Endothelial cell of umbilical vein (primary cell): Measurements from ENCODE around the gene MRTFA. TPM values are rescaled to one million over a fixed set of nuclear protein-coding genes. Genes with fewer than 3 reads are reported as not detected.

ENCODE experiments used
- BruUV-seq: library from RNA; stranded (reverse); fragments of 400-500 nt; replicated peaks from 2 replicates; lab custom pipeline; 2021; lab: Mats Ljungman, UMichigan
- CTCF ChIA-PET: fragments of 300-600, 350-600 bp; sonication (Branson Sonifier 250); formaldehyde crosslinking; loops from one replicate; lab custom pipeline; 2021; ENCODE audit warnings: antibody characterized with exemption, inconsistent platforms; lab: Charles Lee
- POLR2A ChIA-PET: fragments of 300-600, 350-600 bp; sonication (Branson Sonifier 250); formaldehyde crosslinking; loops from one replicate; lab custom pipeline; 2021; ENCODE audit warnings: antibody characterized with exemption, inconsistent platforms; lab: Charles Lee
- DNase-seq: peaks from one replicate; pipeline ENCODE4 v3.0.0-alpha.2; 2011; ENCODE audit warnings: low read depth, low spot score
- FAIRE-seq: peaks from 2 replicates; lab custom pipeline; 2011; peaks lifted over from hg19 to GRCh38; lab: Jason Lieb, UNC
- H2AFZ ChIP-seq: 2 replicates; pipeline ENCODE4 v1.6.0; 2012; ENCODE audit warnings: low read depth, low read length, control low read depth, inconsistent platforms
- H3K27ac ChIP-seq: 2 replicates; pipeline ENCODE4 v1.5.1; 2011; ENCODE audit warnings: low read depth, mild to moderate bottlenecking, control low read depth, low read length, moderate library complexity; ENCODE audit not compliant: insufficient read depth
- H3K27me3 ChIP-seq, 2 experiments: 2 replicates each; pipeline versions ENCODE4 v1.6.0 to v1.6.1; 2011; ENCODE audit warnings: low read length in 2 of 2, mixed read lengths in 1 of 2; ENCODE audit not compliant: control insufficient read depth in 2 of 2, insufficient read depth in 2 of 2
- H3K36me3 ChIP-seq, 2 experiments: 2 replicates in 1 of 2; 3 replicates in 1 of 2; pipeline ENCODE4 v1.5.1; 2011; ENCODE audit warnings: low read length in 2 of 2, mild to moderate bottlenecking in 1 of 2, moderate library complexity in 1 of 2; ENCODE audit not compliant: control insufficient read depth in 2 of 2, insufficient read depth in 2 of 2; ENCODE audit errors: extremely low read depth in 1 of 2
- H3K4me1 ChIP-seq: 3 replicates; pipeline ENCODE4 v1.5.1; 2011; ENCODE audit warnings: mild to moderate bottlenecking, low read length; ENCODE audit not compliant: control insufficient read depth, insufficient read depth; ENCODE audit errors: extremely low read depth
- H3K4me2 ChIP-seq: 2 replicates; pipeline ENCODE4 v1.6.1; 2011; ENCODE audit warnings: low read length, control low read depth, mixed read lengths; ENCODE audit not compliant: insufficient read depth
- H3K4me3 ChIP-seq, 3 experiments: fragments of 200-600 bp in 1 of 3; sonication (generic), shearing (Covaris generic) in 1 of 3; replicated peaks in 1 of 3; 2 replicates each; pipeline ENCODE4 v1.5.1; 2011 to 2016; ENCODE audit warnings: control low read depth in 3 of 3, low read length in 3 of 3, mild to moderate bottlenecking in 2 of 3, inconsistent platforms in 1 of 3, low read depth in 1 of 3, moderate library complexity in 1 of 3; ENCODE audit not compliant: insufficient read depth in 1 of 3
- H3K79me2 ChIP-seq: 2 replicates; pipeline ENCODE4 v1.6.0; 2012; ENCODE audit warnings: low read length, inconsistent platforms; ENCODE audit not compliant: control insufficient read depth, insufficient read depth
- H3K9ac ChIP-seq: replicated peaks from 2 replicates; pipeline ENCODE3; 2011; ENCODE audit warnings: low read length, control low read depth; ENCODE audit not compliant: insufficient read depth; ENCODE audit errors: extremely low read depth
- H3K9me1 ChIP-seq: replicated peaks from 3 replicates; pipeline ENCODE4 v1.6.0; 2011; ENCODE audit warnings: mild to moderate bottlenecking, low read length; ENCODE audit not compliant: control insufficient read depth, insufficient read depth; ENCODE audit errors: extremely low read depth
- H3K9me3 ChIP-seq: replicated peaks from 2 replicates; pipeline ENCODE4 v1.5.1; 2012; ENCODE audit warnings: low read length, inconsistent platforms; ENCODE audit not compliant: control insufficient read depth, insufficient read depth
- H4K20me1 ChIP-seq: replicated peaks from 2 replicates; pipeline ENCODE3; 2011; ENCODE audit warnings: mild to moderate bottlenecking, low read length; ENCODE audit not compliant: control insufficient read depth, insufficient read depth; ENCODE audit errors: extremely low read depth
- EZH2 ChIP-seq: IDR thresholded peaks from 2 replicates; pipeline ENCODE4 v1.6.1; 2012; ENCODE audit warnings: borderline replicate concordance, low read depth, mild to moderate bottlenecking, moderate library complexity, low read length, inconsistent platforms; ENCODE audit not compliant: severe bottlenecking
- FOS ChIP-seq: IDR thresholded peaks from 2 replicates; pipeline ENCODE4 v1.6.1; 2011; ENCODE audit warnings: mild to moderate bottlenecking, low read length, moderate library complexity, borderline replicate concordance; ENCODE audit not compliant: insufficient read depth
- MYC ChIP-seq: IDR thresholded peaks from one replicate; pipeline ENCODE4 v1.6.1; 2011; ENCODE audit warnings: mild to moderate bottlenecking, low read depth, low read length
- dilution Hi-C: fragments of 300-500 bp; cut with MboI; formaldehyde crosslinking; loops from one replicate; pipeline ENCODE4 v1.15.0; 2019; ENCODE audit warnings: low sequenced_read_pairs; ENCODE audit not compliant: extremely low pct_ligation_motif_present
- intact Hi-C: fragments of 100-400 bp; cut with micrococcal nuclease; formaldehyde crosslinking; loops from one replicate; pipeline ENCODE4 v1.10.0; 2022
- polyA plus RNA-seq, 4 experiments: library from polyadenylated mRNA; depleted of rRNA in 3 of 4; stranded (reverse) in 3 of 4; unstranded in 1 of 4; fragments of >200 nt; gene quantifications; 2 replicates each; pipeline versions ENCODE4 v1.2.1 to v1.2.3, GENCODE V29; 2011 to 2012; ENCODE audit warnings: missing spikeins in 1 of 4
- total RNA-seq: library from RNA; stranded (reverse); gene quantifications from 2 replicates; pipeline ENCODE4 v1.2.3, GENCODE V29; 2021
- TF ChIP-seq, protein P1 (sequence below), 2 donors: IDR thresholded peaks; 1 replicate in 1 of 2; 2 replicates in 1 of 2; pipeline ENCODE4 v1.5.1; 2011; ENCODE audit warnings: low read length in 2 of 2, mild to moderate bottlenecking in 2 of 2, moderate library complexity in 2 of 2, control low read depth in 1 of 2, inconsistent platforms in 1 of 2, low read depth in 1 of 2; ENCODE audit not compliant: insufficient read depth in 1 of 2; ENCODE audit errors: extremely low read depth in 1 of 2
- TF ChIP-seq, protein P2 (sequence below): IDR thresholded peaks from 2 replicates; pipeline ENCODE4 v1.6.1; 2011; ENCODE audit not compliant: insufficient read depth, insufficient read length

MRTFA gene
- total and polyA plus RNA-seq, 2 donors (not counting 3 experiments of a cell fraction or from before 2014, with no cell fraction given): 13.6 to 44.1 TPM

DNA sequence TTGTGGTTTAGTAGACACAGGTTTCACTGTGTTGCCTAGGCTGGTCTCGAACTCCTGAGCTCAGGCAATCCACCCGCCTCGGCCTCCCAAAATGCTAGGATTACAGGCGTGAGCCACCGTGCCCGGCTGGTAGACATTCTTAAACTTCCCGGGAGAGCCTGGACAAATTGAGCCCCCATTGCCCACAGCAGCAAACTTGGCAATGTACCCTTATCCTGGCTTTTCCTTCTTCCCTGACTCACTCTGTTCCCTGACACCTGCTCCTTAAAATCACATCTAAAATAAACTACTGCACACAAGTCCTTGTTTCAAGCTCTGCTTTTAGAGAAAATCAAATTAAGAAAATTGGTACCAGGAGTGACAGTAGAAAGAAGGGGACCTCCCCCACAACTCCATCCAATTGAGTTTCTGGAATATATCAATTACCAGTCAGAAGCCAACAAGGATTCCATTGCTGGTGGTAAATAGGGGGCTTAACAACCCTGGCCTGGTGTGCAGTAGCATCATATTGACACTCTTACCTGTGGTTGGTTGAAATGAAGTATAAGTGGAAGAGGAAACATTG is 35.4 kb upstream of the MRTFA start:
- ChIA-PET CTCF (interaction anchor here (1.6 to 1.9 kb wide), 2 partner anchors 11 to 227 kb away, joined by 7 read pairs; no protein-coding TSS in a partner anchor), POLR2A (no interaction called here)
- peaks cover 10% of the 10 kb centered on the region for H3K4me1 ChIP-seq
- H3K9ac ChIP-seq: no peak overlapping the region
- no peaks in the 10 kb centered on the region for H3K36me3 ChIP-seq
- no peak overlapping the region for H2AFZ ChIP-seq
- H3K27me3 ChIP-seq: no peaks in the 10 kb centered on the region
- FAIRE-seq (no peak), DNase-seq (no peak)
- H3K4me2 ChIP-seq: no peak overlapping the region
- intact Hi-C loops (no loop called here), dilution Hi-C loops (no loop called here)
- H4K20me1 ChIP-seq: no peaks in the 10 kb centered on the region
- H3K9me1 ChIP-seq: no peaks in the 10 kb centered on the region
- TF ChIP-seq FOS: no peak
- TF ChIP-seq, protein P1, sequence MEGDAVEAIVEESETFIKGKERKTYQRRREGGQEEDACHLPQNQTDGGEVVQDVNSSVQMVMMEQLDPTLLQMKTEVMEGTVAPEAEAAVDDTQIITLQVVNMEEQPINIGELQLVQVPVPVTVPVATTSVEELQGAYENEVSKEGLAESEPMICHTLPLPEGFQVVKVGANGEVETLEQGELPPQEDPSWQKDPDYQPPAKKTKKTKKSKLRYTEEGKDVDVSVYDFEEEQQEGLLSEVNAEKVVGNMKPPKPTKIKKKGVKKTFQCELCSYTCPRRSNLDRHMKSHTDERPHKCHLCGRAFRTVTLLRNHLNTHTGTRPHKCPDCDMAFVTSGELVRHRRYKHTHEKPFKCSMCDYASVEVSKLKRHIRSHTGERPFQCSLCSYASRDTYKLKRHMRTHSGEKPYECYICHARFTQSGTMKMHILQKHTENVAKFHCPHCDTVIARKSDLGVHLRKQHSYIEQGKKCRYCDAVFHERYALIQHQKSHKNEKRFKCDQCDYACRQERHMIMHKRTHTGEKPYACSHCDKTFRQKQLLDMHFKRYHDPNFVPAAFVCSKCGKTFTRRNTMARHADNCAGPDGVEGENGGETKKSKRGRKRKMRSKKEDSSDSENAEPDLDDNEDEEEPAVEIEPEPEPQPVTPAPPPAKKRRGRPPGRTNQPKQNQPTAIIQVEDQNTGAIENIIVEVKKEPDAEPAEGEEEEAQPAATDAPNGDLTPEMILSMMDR (IDR thresholded peaks at IDR 0.05; ENCODE audit: extremely low read depth in 1 of 2, insufficient read depth in 1 of 2, low read depth in 1 of 2, low read length in 2 of 2): no peak
- TF ChIP-seq MYC: no peak
- no peak for TF ChIP-seq EZH2
- TF ChIP-seq, protein P2, sequence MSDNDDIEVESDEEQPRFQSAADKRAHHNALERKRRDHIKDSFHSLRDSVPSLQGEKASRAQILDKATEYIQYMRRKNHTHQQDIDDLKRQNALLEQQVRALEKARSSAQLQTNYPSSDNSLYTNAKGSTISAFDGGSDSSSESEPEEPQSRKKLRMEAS: no peak
- no peaks in the 10 kb centered on the region for H3K9me3 ChIP-seq
- H3K79me2 ChIP-seq: no peaks in the 10 kb centered on the region
- BruUV-seq: no TSS peak
- H3K4me3 ChIP-seq: no peak overlapping the region
- no peak overlapping the region for H3K27ac ChIP-seq
